Stimulated activated CD8-positive, alpha-beta memory T cell treated with anti-CD3 and anti-CD28 coated beads, Interleukin-12 subunit alpha, Interleukin-12 subunit beta, amount 100 ng/mL, for 24 hours (primary cell): ENCODE data around the gene TMOD4.
A peak's percentile ranks its signal among the peaks of the same experiment; 100 is the strongest.

Source experiments
- DNase-seq: peaks from one replicate; pipeline ENCODE4 v3.0.0-alpha.2; 2020; ENCODE audit errors: extremely low read depth

Gene TMOD4

GRCh38 chr1:151175041-151175741, 590 bp downstream of the TMOD4 start:
- no peak for DNase-seq

GRCh38 chr1:151171190-151171589, 4.6 kb downstream of the TMOD4 start:
- no peak for DNase-seq

- no peak for DNase-seq
These were observed 8.7 kb downstream of the TMOD4 start for GRCh38 chr1:151167116-151167515.

- no peak for DNase-seq
These were observed 9.2 kb downstream of the TMOD4 start for GRCh38 chr1:151166505-151166956.

- peak; percentile 89 for DNase-seq
These were observed 9.9 kb downstream of the TMOD4 start, which contains the start of the genes LYSMD1 and SCNM1 for GRCh38 chr1:151165738-151166504. TSS of gene LYSMD1 (minus strand) at chr1:151165902. CDS start at chr1:151165258, 644 bp downstream. TSS of gene SCNM1 (plus strand) at chr1:151166144. CDS start at chr1:151166153, 9 bp downstream.

GRCh38 chr1:151165281-151165737, 10.5 kb downstream of the TMOD4 start:
- DNase-seq: no peak

GRCh38 chr1:151164732-151165280, 11.0 kb downstream of the TMOD4 start:
- no peak for DNase-seq

GRCh38 chr1:151159373-151159772, 16.4 kb downstream of the TMOD4 start:
- DNase-seq: no peak

GRCh38 chr1:151158751-151159251, 17.0 kb downstream of the TMOD4 start:
- DNase-seq: no peak

- peak; percentile 25 for DNase-seq
These were observed 17.5 kb downstream of the TMOD4 start for GRCh38 chr1:151158326-151158725.

- DNase-seq: no peak
These were observed 18.7 kb downstream of the TMOD4 start for GRCh38 chr1:151157067-151157531.

GRCh38 chr1:151156515-151156819, 19.3 kb downstream of the TMOD4 start, which contains the start of gene TNFAIP8L2:
TSS of gene TNFAIP8L2 (plus strand) at chr1:151156649. CDS start at chr1:151158698, 2,049 bp downstream.
- DNase-seq: peak; percentile 60

GRCh38 chr1:151147665-151148064, 28.1 kb downstream of the TMOD4 start:
- no peak for DNase-seq

GRCh38 chr1:151147132-151147503, 28.7 kb downstream of the TMOD4 start:
- no peak for DNase-seq

GRCh38 chr1:151146412-151147131, 29.2 kb downstream of the TMOD4 start, which contains the start of gene SEMA6C:
TSS of gene SEMA6C (minus strand) at chr1:151146631. CDS start at chr1:151142621, 4,010 bp downstream.
- peak; percentile 76 for DNase-seq

GRCh38 chr1:151146072-151146411, 29.7 kb downstream of the TMOD4 start:
- DNase-seq: no peak

- no peak for DNase-seq
These were observed 30.3 kb downstream of the TMOD4 start for GRCh38 chr1:151145304-151146071.

GRCh38 chr1:151144474-151145303, 31.1 kb downstream of the TMOD4 start:
- no peak for DNase-seq

GRCh38 chr1:151143986-151144385, 31.8 kb downstream of the TMOD4 start:
- no peak for DNase-seq

- no peak for DNase-seq
These were observed 32.7 kb downstream of the TMOD4 start for GRCh38 chr1:151143057-151143435.
